ENCODE results near the gene SLC39A5. TPM values are rescaled to one million over a fixed set of nuclear protein-coding genes. Genes with fewer than 3 reads are reported as not detected.
A peak's percentile ranks its signal among the peaks of the same experiment; 100 is the strongest.

SLC39A5 gene
- polyA plus RNA-seq, 3 donors, result 0.21 to 0.25 TPM; not detected in 1

- no peaks in the 10 kb centered on the region for H3K27me3 Mint-ChIP-seq (ENCODE audit: low read depth in 3 of 3)
- intact Hi-C loops (cut with micrococcal nuclease), result loop anchor here in 1 of 2 donors (5.0 kb wide), 1 partner anchor 51 kb away; the partner anchor contains the start of gene ANKRD52
- peak; percentile 52 for TF ChIP-seq CTCF (IDR thresholded peaks at IDR 0.05)
- Histone ChIP-seq H3K27ac (ENCODE audit: low read depth in 1 of 2, low read length in 2 of 2) (peak overlapping the region in 1 of 2 donors; percentile 32), H3K79me2 (ENCODE audit: insufficient read depth, low read length) (peaks cover 3% of the 10 kb centered on the region), H3K4me1 (ENCODE audit: control insufficient read depth in 1 of 2, insufficient read depth in 2 of 2, low read length in 2 of 2) (no peaks in the 10 kb centered on the region), H3K9ac (ENCODE audit: insufficient read depth, low read length, poor library complexity, severe bottlenecking) (no peak overlapping the region), H3K9me3 (replicated peaks in 1 of 2; ENCODE audit: control insufficient read depth in 1 of 2, insufficient read depth in 1 of 2, low read length in 2 of 2) (no peaks in the 10 kb centered on the region), H2AFZ (ENCODE audit: insufficient read depth, low read depth, low read length, poor library complexity, severe bottlenecking) (no peak overlapping the region), H3K4me3 (replicated peaks in 1 of 3; ENCODE audit: low read depth in 2 of 3, low read length in 3 of 3) (no peak overlapping the region), H3K4me2 (replicated peaks; ENCODE audit: extremely low read depth, low read length, poor library complexity, severe bottlenecking) (no peak overlapping the region), H4K20me1 (ENCODE audit: insufficient read depth, low read length) (peaks cover 24% of the 10 kb centered on the region), H3K36me3 (replicated peaks in 1 of 2; ENCODE audit: control insufficient read depth in 1 of 2, insufficient read depth in 2 of 2, low read length in 2 of 2) (peaks cover 62 to 78% of the 10 kb centered on the region in 2 donors), H3K27me3 (ENCODE audit: control insufficient read depth in 2 of 2, insufficient read depth in 2 of 2, low read length in 2 of 2) (no peaks in the 10 kb centered on the region)
- H3K4me1 Mint-ChIP-seq, result peaks cover 2% of the 10 kb centered on the region
- H3K36me3 Mint-ChIP-seq, result peaks cover 57 to 75% of the 10 kb centered on the region in 2 donors
- no peak overlapping the region for H3K4me3 Mint-ChIP-seq
- WGBS (ENCODE audit: insufficient coverage), result 84% methylated on average over 10 of the region's 14 CpGs
- DNase-seq, result peak; percentile 35 to 45 (median 42)
- no peaks in the 10 kb centered on the region for H3K9me3 Mint-ChIP-seq
- peak overlapping the region in 5 of 7 donors; percentile 22 to 61 (median 44) for H3K27ac Mint-ChIP-seq
Measured at GRCh38 chr12:56206452-56207166, 23.2 kb upstream of the SLC39A5 start.

- peak overlapping the region in 1 of 2 donors; percentile 10 for H3K27ac ChIP-seq (ENCODE audit: low read depth in 1 of 2, low read length in 2 of 2)
- no peak overlapping the region for H3K27ac Mint-ChIP-seq
- TF ChIP-seq CTCF (IDR thresholded peaks at IDR 0.05), result no peak
Measured at GRCh38 chr12:56208006-56208405, 21.8 kb upstream of the SLC39A5 start.

More at GRCh38 chr12:56208006-56208405, 21.8 kb upstream of the SLC39A5 start:
- DNase-seq, result no peak
- no peak overlapping the region for H3K4me2 ChIP-seq (replicated peaks; ENCODE audit: extremely low read depth, low read length, poor library complexity, severe bottlenecking)
- Mint-ChIP-seq H3K4me1 (peaks cover 2% of the 10 kb centered on the region), H3K9me3 (no peaks in the 10 kb centered on the region), H3K27me3 (ENCODE audit: low read depth in 3 of 3) (no peaks in the 10 kb centered on the region), H3K36me3 (peaks cover 70 to 89% of the 10 kb centered on the region in 2 donors), H3K4me3 (no peak overlapping the region)
- no peaks in the 10 kb centered on the region for H3K27me3 ChIP-seq (ENCODE audit: control insufficient read depth in 2 of 2, insufficient read depth in 2 of 2, low read length in 2 of 2)
- no peak overlapping the region for H2AFZ ChIP-seq (ENCODE audit: insufficient read depth, low read depth, low read length, poor library complexity, severe bottlenecking)
- H3K4me3 ChIP-seq (replicated peaks in 1 of 3; ENCODE audit: low read depth in 2 of 3, low read length in 3 of 3), result no peak overlapping the region
- intact Hi-C loops (cut with micrococcal nuclease), result loop anchor here in 1 of 2 donors (5.0 kb wide), 1 partner anchor 49 kb away; the partner anchor contains the start of gene ANKRD52
- peaks cover 38% of the 10 kb centered on the region for H4K20me1 ChIP-seq (ENCODE audit: insufficient read depth, low read length)
- no peak overlapping the region for H3K9ac ChIP-seq (ENCODE audit: insufficient read depth, low read length, poor library complexity, severe bottlenecking)
- H3K79me2 ChIP-seq (ENCODE audit: insufficient read depth, low read length), result peaks cover 11% of the 10 kb centered on the region
- H3K4me1 ChIP-seq (ENCODE audit: control insufficient read depth in 1 of 2, insufficient read depth in 2 of 2, low read length in 2 of 2), result no peaks in the 10 kb centered on the region
- 90% methylated on average over 6 of the region's 6 CpGs for WGBS (ENCODE audit: insufficient coverage)
- H3K36me3 ChIP-seq (replicated peaks in 1 of 2; ENCODE audit: control insufficient read depth in 1 of 2, insufficient read depth in 2 of 2, low read length in 2 of 2), result peaks cover 76 to 92% of the 10 kb centered on the region in 2 donors
- H3K9me3 ChIP-seq (replicated peaks in 1 of 2; ENCODE audit: control insufficient read depth in 1 of 2, insufficient read depth in 1 of 2, low read length in 2 of 2), result no peaks in the 10 kb centered on the region

Data from CD14-positive monocyte (primary cell).